ENCODE data around the gene CFAP91. TPM values are rescaled to one million over a fixed set of nuclear protein-coding genes. Genes with fewer than 3 reads are reported as not detected.

CFAP91 gene
- total RNA-seq, 1 donor from 2014 or later, result 19.9 TPM

DNA sequence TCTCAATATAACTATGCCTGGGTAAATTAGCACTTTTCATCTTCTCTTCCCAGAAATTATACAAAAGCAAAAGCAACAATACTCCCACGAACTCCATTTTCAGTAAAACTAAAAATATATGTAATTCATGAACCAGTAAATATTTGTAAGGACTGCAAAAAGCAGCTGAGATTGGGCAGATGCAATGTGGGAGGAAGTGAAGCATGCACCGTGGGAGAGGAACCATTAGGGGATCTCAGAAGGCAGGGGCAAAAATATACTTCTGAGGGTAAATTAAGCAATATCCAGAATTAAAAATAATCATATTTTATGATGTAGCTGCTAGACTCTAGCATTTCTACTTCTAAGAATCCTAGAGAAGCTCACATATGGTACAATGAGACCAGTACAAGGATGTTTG lies 20.2 kb downstream of the CFAP91 start:
- Histone ChIP-seq H3K4me2 (no peak overlapping the region), H3K27me3 (no peaks in the 10 kb centered on the region), H3K79me2 (ENCODE audit: low read depth) (no peaks in the 10 kb centered on the region), H2AFZ (replicated peaks) (no peak overlapping the region), H3K9me3 (ENCODE audit: low read depth) (no peaks in the 10 kb centered on the region), H3K27ac (no peak overlapping the region), H3K4me3 (no peak overlapping the region), H3K4me1 (no peaks in the 10 kb centered on the region), H3K36me3 (no peaks in the 10 kb centered on the region), H3K9ac (no peak overlapping the region), H4K20me1 (ENCODE audit: low read depth) (no peaks in the 10 kb centered on the region), H3F3A (ENCODE audit: low read depth) (no peaks in the 10 kb centered on the region)
- Mint-ChIP-seq H3K4me3 (no peak overlapping the region), H3K27ac (no peak overlapping the region), H3K4me1 (peaks cover 5% of the 10 kb centered on the region), H3K27me3 (ENCODE audit: insufficient read depth, low read depth) (no peaks in the 10 kb centered on the region), H3K9me3 (no peaks in the 10 kb centered on the region), H3K36me3 (peaks cover 12% of the 10 kb centered on the region)
- DNase-seq (ENCODE audit: low spot score), result no peak
- TF ChIP-seq, protein P1, sequence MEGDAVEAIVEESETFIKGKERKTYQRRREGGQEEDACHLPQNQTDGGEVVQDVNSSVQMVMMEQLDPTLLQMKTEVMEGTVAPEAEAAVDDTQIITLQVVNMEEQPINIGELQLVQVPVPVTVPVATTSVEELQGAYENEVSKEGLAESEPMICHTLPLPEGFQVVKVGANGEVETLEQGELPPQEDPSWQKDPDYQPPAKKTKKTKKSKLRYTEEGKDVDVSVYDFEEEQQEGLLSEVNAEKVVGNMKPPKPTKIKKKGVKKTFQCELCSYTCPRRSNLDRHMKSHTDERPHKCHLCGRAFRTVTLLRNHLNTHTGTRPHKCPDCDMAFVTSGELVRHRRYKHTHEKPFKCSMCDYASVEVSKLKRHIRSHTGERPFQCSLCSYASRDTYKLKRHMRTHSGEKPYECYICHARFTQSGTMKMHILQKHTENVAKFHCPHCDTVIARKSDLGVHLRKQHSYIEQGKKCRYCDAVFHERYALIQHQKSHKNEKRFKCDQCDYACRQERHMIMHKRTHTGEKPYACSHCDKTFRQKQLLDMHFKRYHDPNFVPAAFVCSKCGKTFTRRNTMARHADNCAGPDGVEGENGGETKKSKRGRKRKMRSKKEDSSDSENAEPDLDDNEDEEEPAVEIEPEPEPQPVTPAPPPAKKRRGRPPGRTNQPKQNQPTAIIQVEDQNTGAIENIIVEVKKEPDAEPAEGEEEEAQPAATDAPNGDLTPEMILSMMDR (IDR thresholded peaks at IDR 0.05), result no peak
- TF ChIP-seq EZH2 (IDR thresholded peaks at IDR 0.05) (no peak), EZH2phosphoT487 (IDR thresholded peaks at IDR 0.05) (no peak)

DNA sequence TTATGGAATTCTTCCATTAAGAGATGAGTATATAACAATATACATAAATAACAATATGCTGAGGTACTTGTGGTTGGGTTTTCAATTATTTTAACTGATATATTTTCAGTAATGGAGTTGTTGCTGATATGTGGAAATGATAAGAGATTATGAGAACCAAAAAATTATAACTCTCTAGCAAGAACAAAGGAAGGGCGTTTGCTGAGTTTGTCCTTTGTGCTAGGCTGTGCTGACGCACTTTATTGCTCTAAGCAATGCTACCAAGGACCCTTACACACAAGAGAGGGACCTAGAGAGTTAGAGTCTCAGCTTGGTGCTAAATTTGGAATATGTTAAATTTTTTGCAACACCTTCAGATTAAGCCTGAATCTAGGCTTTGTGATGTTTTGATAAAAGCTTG lies 24.1 kb downstream of the CFAP91 start:
- H3K9ac ChIP-seq, result no peak overlapping the region
- Mint-ChIP-seq H3K4me1 (peaks cover 15% of the 10 kb centered on the region), H3K36me3 (peaks cover 18% of the 10 kb centered on the region), H3K9me3 (no peaks in the 10 kb centered on the region), H3K27ac (no peak overlapping the region), H3K27me3 (ENCODE audit: insufficient read depth, low read depth) (no peaks in the 10 kb centered on the region), H3K4me3 (no peak overlapping the region)
- peaks cover 12% of the 10 kb centered on the region for H3K4me1 ChIP-seq
- H3K4me3 ChIP-seq, result no peak overlapping the region
- H3K27ac ChIP-seq, result no peak overlapping the region
- no peaks in the 10 kb centered on the region for H3K79me2 ChIP-seq (ENCODE audit: low read depth)
- H3K36me3 ChIP-seq, result no peaks in the 10 kb centered on the region
- no peak for DNase-seq (ENCODE audit: low spot score)
- no peaks in the 10 kb centered on the region for H3K9me3 ChIP-seq (ENCODE audit: low read depth)
- H3K27me3 ChIP-seq, result no peaks in the 10 kb centered on the region
- H3K4me2 ChIP-seq, result no peak overlapping the region
- TF ChIP-seq, protein P1 (IDR thresholded peaks at IDR 0.05), result no peak
- TF ChIP-seq EZH2 (IDR thresholded peaks at IDR 0.05) (no peak), EZH2phosphoT487 (IDR thresholded peaks at IDR 0.05) (no peak)
- H4K20me1 ChIP-seq (ENCODE audit: low read depth), result no peaks in the 10 kb centered on the region
- no peaks in the 10 kb centered on the region for H3F3A ChIP-seq (ENCODE audit: low read depth)
- H2AFZ ChIP-seq (replicated peaks), result no peak overlapping the region

DNA sequence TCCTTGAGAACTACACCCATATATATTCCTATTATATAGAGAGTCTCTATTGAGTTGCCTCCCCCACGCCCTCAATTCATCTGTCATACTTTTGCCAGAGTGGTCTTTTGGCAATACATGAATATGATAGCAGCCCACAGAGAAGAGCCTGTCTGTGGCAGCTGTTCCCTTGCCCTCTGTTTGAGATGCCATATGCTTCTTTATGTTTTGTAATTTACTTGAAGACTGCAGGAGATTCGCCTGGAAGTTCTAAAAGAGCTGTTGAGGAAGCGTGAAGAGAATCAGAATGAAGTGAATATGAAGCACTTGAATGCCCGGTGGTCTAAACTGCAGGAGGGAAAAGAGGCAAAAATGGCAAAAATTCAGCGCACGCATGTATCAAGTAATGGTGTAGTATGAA lies 27.2 kb downstream of the CFAP91 start:
- Histone ChIP-seq H3K79me2 (ENCODE audit: low read depth) (no peaks in the 10 kb centered on the region), H3K27me3 (no peaks in the 10 kb centered on the region), H4K20me1 (ENCODE audit: low read depth) (no peaks in the 10 kb centered on the region), H3K27ac (no peak overlapping the region), H3K4me3 (no peak overlapping the region), H3K4me1 (peaks cover 17% of the 10 kb centered on the region), H3K4me2 (no peak overlapping the region), H3K9me3 (ENCODE audit: low read depth) (no peaks in the 10 kb centered on the region), H3F3A (ENCODE audit: low read depth) (no peaks in the 10 kb centered on the region), H3K36me3 (no peaks in the 10 kb centered on the region), H3K9ac (no peak overlapping the region), H2AFZ (replicated peaks) (no peak overlapping the region)
- TF ChIP-seq, protein P1 (IDR thresholded peaks at IDR 0.05), result no peak
- TF ChIP-seq EZH2 (IDR thresholded peaks at IDR 0.05), result no peak
- no peak for TF ChIP-seq EZH2phosphoT487 (IDR thresholded peaks at IDR 0.05)
- no peak overlapping the region for H3K4me3 Mint-ChIP-seq
- H3K36me3 Mint-ChIP-seq, result peaks cover 26% of the 10 kb centered on the region
- no peaks in the 10 kb centered on the region for H3K27me3 Mint-ChIP-seq (ENCODE audit: insufficient read depth, low read depth)
- DNase-seq (ENCODE audit: low spot score), result no peak
- peaks cover 18% of the 10 kb centered on the region for H3K4me1 Mint-ChIP-seq
- H3K27ac Mint-ChIP-seq, result no peak overlapping the region
- no peaks in the 10 kb centered on the region for H3K9me3 Mint-ChIP-seq

All from neural progenitor cell (in vitro differentiated cells).